K562 (cell line): ENCODE measurements around the gene COPA. TPM values are rescaled to one million over a fixed set of nuclear protein-coding genes. Genes with fewer than 3 reads are reported as not detected.

Source experiments
- BCOR ChIP-seq: fragments of 450-650 bp; IDR thresholded peaks from 2 replicates; pipeline ENCODE4 v1.6.1; 2016
- BRCA1 ChIP-seq, 2 experiments: fragments of 450-650 bp in 1 of 2; sonication (generic) in 1 of 2; formaldehyde crosslinking in 1 of 2; IDR thresholded peaks; 2 replicates each; pipeline versions ENCODE4 v1.5.0 to v1.6.1; 2017 to 2020; ENCODE audit warnings: mild to moderate bottlenecking in 1 of 2, missing genetic modification reagents in 1 of 2
- CHD1 ChIP-seq: fragments of 200-600 bp; sonication (generic); IDR thresholded peaks from one replicate; pipeline ENCODE4 v1.6.1; 2012; ENCODE audit warnings: mild to moderate bottlenecking, moderate library complexity, low read length, inconsistent platforms
- CHD4 ChIP-seq: fragments of 200-600 bp; sonication (generic); IDR thresholded peaks from 3 replicates; pipeline ENCODE4 v1.6.1; 2012; ENCODE audit warnings: low read depth, mild to moderate bottlenecking, mixed read lengths, low read length, inconsistent platforms; ENCODE audit not compliant: insufficient read depth, insufficient replicate concordance, poor library complexity, severe bottlenecking
- CREM ChIP-seq: IDR thresholded peaks from 2 replicates; pipeline ENCODE4 v1.6.1; 2014; ENCODE audit warnings: antibody characterized with exemption, low read depth
- FUS ChIP-seq: fragments of 200-400 bp; formaldehyde crosslinking; optimal IDR thresholded peaks from 2 replicates; pipeline ENCODE3; 2017; ENCODE audit warnings: low read depth, low read length
- HES1 ChIP-seq: fragments of 450-650 bp; IDR thresholded peaks from 2 replicates; pipeline ENCODE4 v1.6.1; 2016; ENCODE audit warnings: low read depth, mild to moderate bottlenecking, moderate library complexity
- HMG20A ChIP-seq: fragments of 450-650 bp; formaldehyde crosslinking; conservative IDR thresholded peaks from 2 replicates; pipeline ENCODE4 v1.4.0; 2020; ENCODE audit warnings: mild to moderate bottlenecking, mixed read lengths
- HNRNPUL1 ChIP-seq: fragments of 200-400 bp; formaldehyde crosslinking; IDR thresholded peaks from 2 replicates; pipeline ENCODE4 v1.6.1; 2017; ENCODE audit warnings: low read length
- HOXB6 ChIP-seq: fragments of 250-450 bp; sonication (Bioruptor Pico); IDR thresholded peaks from 2 replicates; pipeline ENCODE4 v1.5.1; 2022; ENCODE audit warnings: mild to moderate bottlenecking, borderline replicate concordance
- MBD1 ChIP-seq: fragments of 250-450 bp; sonication (Bioruptor Pico); IDR thresholded peaks from 2 replicates; pipeline ENCODE4 v1.8.0; 2022; ENCODE audit warnings: inconsistent platforms
- NFE2L1 ChIP-seq: fragments of 450-650 bp; IDR thresholded peaks from 2 replicates; pipeline ENCODE4 v1.6.1; 2016; ENCODE audit warnings: missing genetic modification characterization, low read depth, mild to moderate bottlenecking, missing compliant biosample characterization, moderate library complexity, borderline replicate concordance
- NFYB ChIP-seq: IDR thresholded peaks from 2 replicates; pipeline ENCODE4 v1.6.1; 2011; ENCODE audit warnings: mild to moderate bottlenecking, moderate library complexity; ENCODE audit not compliant: insufficient read length; ENCODE audit errors: extremely low read depth
- POU5F1 ChIP-seq: fragments of 150-350 bp; IDR thresholded peaks from 2 replicates; pipeline ENCODE4 v1.6.1; 2014; ENCODE audit warnings: borderline replicate concordance, low read length, low read depth, mild to moderate bottlenecking; ENCODE audit not compliant: partially characterized antibody
- PRDM10 ChIP-seq: fragments of 450-650 bp; IDR thresholded peaks from 2 replicates; pipeline ENCODE4 v1.6.1; 2018; ENCODE audit not compliant: partially characterized antibody
- SREBF1 ChIP-seq: fragments of 150-350 bp; IDR thresholded peaks from 2 replicates; pipeline ENCODE4 v1.6.1; 2014; ENCODE audit warnings: antibody characterized with exemption, low read depth, low read length, borderline replicate concordance
- ZBTB26 ChIP-seq: fragments of 450-650 bp; formaldehyde crosslinking; IDR thresholded peaks from 2 replicates; pipeline ENCODE4 v1.4.0; 2022; ENCODE audit warnings: missing genetic modification characterization
- ZFP91 ChIP-seq: sonication (generic); formaldehyde crosslinking; IDR thresholded peaks from 2 replicates; pipeline ENCODE4 v1.8.0; 2022; ENCODE audit warnings: mild to moderate bottlenecking, missing genetic modification reagents
- polyA plus RNA-seq, 8 experiments: library from polyadenylated mRNA; depleted of rRNA in 4 of 8; stranded (reverse) in 5 of 8; unstranded in 3 of 8; fragments of >200 nt; fragmentation: Nextera tagmentation in 2 of 8; fragmentation: Illumina TruSeq in 1 of 8; extraction: Ambion mirVana in 2 of 8; extraction: Trizol in 1 of 8; gene quantifications; 2 replicates each; pipeline versions ENCODE4 v1.2.1 to v1.2.3, GENCODE V29; 2011 to 2014; ENCODE audit warnings: inconsistent platforms in 1 of 8, missing spikeins in 1 of 8
- total RNA-seq, 7 experiments: library from RNA; depleted of rRNA in 6 of 7; stranded (reverse); fragments of >200 nt in 6 of 7; fragmentation: Illumina TruSeq in 2 of 7; extraction: Trizol in 2 of 7; gene quantifications; 2 replicates each; pipeline versions ENCODE4 v1.2.1 to v1.2.3, GENCODE V29; 2011 to 2021; ENCODE audit warnings: low replicate concordance in 1 of 7

The COPA gene
- total and polyA plus RNA-seq, 9 of the 15 experiments (the other 6 are each of a cell fraction or from before 2014, with no cell fraction given): 49.8 to 222 (median 110) TPM

GRCh38 chr1:160362168-160362957, 19.3 kb upstream of the COPA start (continued):
- no peak for TF ChIP-seq CHD4
- TF ChIP-seq CREM: no peak
- TF ChIP-seq ZBTB26 (CRISPR knock-in tag): peak; percentile 71
- TF ChIP-seq PRDM10: no peak
- no peak for TF ChIP-seq ZFP91 (CRISPR knock-in tag)
- no peak for TF ChIP-seq NFYB
- TF ChIP-seq SREBF1: no peak
- TF ChIP-seq BRCA1 (IDR thresholded peaks at IDR 0.05): no peak
- no peak for TF ChIP-seq BRCA1 (CRISPR knock-in tag; IDR thresholded peaks at IDR 0.05)
- TF ChIP-seq MBD1 (CRISPR knock-in tag): no peak
- no peak for TF ChIP-seq POU5F1
- no peak for TF ChIP-seq CHD1
- TF ChIP-seq BCOR: peak; percentile 8; the same call in 1 of the 2 replicates
- 0 out of 2 replicates have a peak, but pooled peaks have one; percentile 16 for TF ChIP-seq HES1
- TF ChIP-seq FUS: no peak
- no peak for TF ChIP-seq HMG20A (CRISPR knock-in tag)
- no peak for TF ChIP-seq NFE2L1 (tag)
- no peak for TF ChIP-seq HOXB6 (CRISPR knock-in tag)
- TF ChIP-seq HNRNPUL1: no peak
